CD4-positive, alpha-beta T cell (primary cell): ENCODE results near the gene PTCD1. TPM values are rescaled to one million over a fixed set of nuclear protein-coding genes. Genes with fewer than 3 reads are reported as not detected.

Experiments
- ATAC-seq: fragments of 200-7000 bp; cut with Tn5 transposase; one replicate; pipeline ENCODE4 v1.10.0; 2022; ENCODE audit warnings: mild to moderate bottlenecking; ENCODE audit not compliant: poor library complexity
- CTCF ChIA-PET: fragments of 350-600 bp; sonication (Branson Sonifier 250); formaldehyde crosslinking; loops from one replicate; lab custom pipeline; 2021; ENCODE audit warnings: antibody characterized with exemption, inconsistent platforms; lab: Charles Lee
- POLR2A ChIA-PET: fragments of 350-600 bp; sonication (Branson Sonifier 250); formaldehyde crosslinking; loops from one replicate; lab custom pipeline; 2021; ENCODE audit warnings: antibody characterized with exemption, inconsistent platforms; lab: Charles Lee
- DNase-seq, 14 experiments: peaks; one replicate each; pipeline ENCODE4 v3.0.0-alpha.2; 2013 to 2020; ENCODE audit warnings: mixed read lengths in 2 of 14
- H3K27ac ChIP-seq, 2 donors: one replicate each; pipeline versions ENCODE4 v1.5.1 to v1.7.0; 2013; ENCODE audit warnings: low read length in 2 of 2, low read depth in 1 of 2, mild to moderate bottlenecking in 1 of 2
- H3K27me3 ChIP-seq, 2 experiments: 1 replicate in 1 of 2; 2 replicates in 1 of 2; pipeline versions ENCODE4 v1.6.1 to v1.7.0; 2013; ENCODE audit warnings: low read length in 2 of 2, control low read depth in 1 of 2, mild to moderate bottlenecking in 1 of 2, moderate library complexity in 1 of 2; ENCODE audit not compliant: insufficient read depth in 2 of 2, control insufficient read depth in 1 of 2
- H3K36me3 ChIP-seq: one replicate; pipeline ENCODE4 v1.6.1; 2013; ENCODE audit warnings: low read length, control low read depth; ENCODE audit not compliant: insufficient read depth
- H3K4me1 ChIP-seq: one replicate; pipeline ENCODE4 v1.6.1; 2013; ENCODE audit warnings: low read length, control low read depth; ENCODE audit not compliant: insufficient read depth
- H3K4me3 ChIP-seq: one replicate; pipeline ENCODE4 v1.5.1; 2013; ENCODE audit warnings: mild to moderate bottlenecking, low read length, moderate library complexity
- H3K9me3 ChIP-seq, 2 experiments: 1 replicate in 1 of 2; 2 replicates in 1 of 2; pipeline versions ENCODE4 v1.6.1 to v1.7.0; 2013; ENCODE audit warnings: low read length in 2 of 2, mild to moderate bottlenecking in 2 of 2, control low read depth in 1 of 2, moderate library complexity in 1 of 2; ENCODE audit not compliant: control insufficient read depth in 1 of 2, insufficient read depth in 1 of 2
- H3K27ac Mint-ChIP-seq: one replicate; pipeline ENCODE4 v1.8.0; 2020; ENCODE audit warnings: mixed read lengths
- H3K27me3 Mint-ChIP-seq: one replicate; pipeline ENCODE4 v1.8.0; 2021; ENCODE audit warnings: mixed read lengths
- H3K36me3 Mint-ChIP-seq: one replicate; pipeline ENCODE4 v1.8.0; 2021; ENCODE audit warnings: low read depth, mixed read lengths
- H3K4me1 Mint-ChIP-seq: one replicate; pipeline ENCODE4 v1.8.0; 2021; ENCODE audit warnings: low read depth, mixed read lengths
- H3K4me3 Mint-ChIP-seq: one replicate; pipeline ENCODE4 v1.8.0; 2020; ENCODE audit warnings: mild to moderate bottlenecking, mixed read lengths
- H3K9me3 Mint-ChIP-seq: one replicate; pipeline ENCODE4 v1.8.0; 2020; ENCODE audit warnings: mixed read lengths
- intact Hi-C, 2 experiments: fragments of 100-400 bp; cut with DNase I in 1 of 2; cut with micrococcal nuclease in 1 of 2; formaldehyde crosslinking; loops; one replicate each; pipeline versions ENCODE4 v1.15.1 to v1.9.0; 2023 to 2025; cut with DNase I, micrococcal nuclease
- total RNA-seq, 174 experiments: library from RNA in 2 of 174; stranded (reverse) in 2 of 174; gene quantifications; one replicate each; pipeline ENCODE4 v1.2.3 and lab custom pipeline; 2021 to 2026
- TF ChIP-seq, protein P1 (sequence below): fragments of 200-600 bp; IDR thresholded peaks from one replicate; pipeline ENCODE4 v1.8.0; 2022; ENCODE audit warnings: antibody characterized with exemption, mild to moderate bottlenecking

Gene PTCD1
- total RNA-seq, 2 experiments from 2014 or later, result 4.8 to 5.3 TPM

- intact Hi-C loops, result no loop called here
Observed at GRCh38 chr7:99372275-99373090, 66.1 kb downstream of the PTCD1 start.

GRCh38 chr7:99371376-99371920 lies 67.2 kb downstream of the PTCD1 start:
- no peak overlapping the region for H3K4me3 ChIP-seq
- Mint-ChIP-seq H3K27me3 (no peaks in the 10 kb centered on the region), H3K4me3 (peak overlapping the region; percentile 15)

More at GRCh38 chr7:99372275-99373090, 66.1 kb downstream of the PTCD1 start:
- Histone ChIP-seq H3K4me1 (peaks cover 28% of the 10 kb centered on the region), H3K4me3 (no peak overlapping the region), H3K9me3 (no peaks in the 10 kb centered on the region), H3K36me3 (peaks cover 24% of the 10 kb centered on the region), H3K27ac (no peak overlapping the region), H3K27me3 (no peaks in the 10 kb centered on the region)
- Mint-ChIP-seq H3K4me1 (peaks cover 16% of the 10 kb centered on the region), H3K4me3 (peak overlapping the region; percentile 89), H3K27me3 (no peaks in the 10 kb centered on the region), H3K9me3 (no peaks in the 10 kb centered on the region), H3K36me3 (peaks cover 13% of the 10 kb centered on the region), H3K27ac (peak overlapping the region; percentile 81)
- ATAC-seq (no peak), DNase-seq (no peak)
- TF ChIP-seq, protein P1, sequence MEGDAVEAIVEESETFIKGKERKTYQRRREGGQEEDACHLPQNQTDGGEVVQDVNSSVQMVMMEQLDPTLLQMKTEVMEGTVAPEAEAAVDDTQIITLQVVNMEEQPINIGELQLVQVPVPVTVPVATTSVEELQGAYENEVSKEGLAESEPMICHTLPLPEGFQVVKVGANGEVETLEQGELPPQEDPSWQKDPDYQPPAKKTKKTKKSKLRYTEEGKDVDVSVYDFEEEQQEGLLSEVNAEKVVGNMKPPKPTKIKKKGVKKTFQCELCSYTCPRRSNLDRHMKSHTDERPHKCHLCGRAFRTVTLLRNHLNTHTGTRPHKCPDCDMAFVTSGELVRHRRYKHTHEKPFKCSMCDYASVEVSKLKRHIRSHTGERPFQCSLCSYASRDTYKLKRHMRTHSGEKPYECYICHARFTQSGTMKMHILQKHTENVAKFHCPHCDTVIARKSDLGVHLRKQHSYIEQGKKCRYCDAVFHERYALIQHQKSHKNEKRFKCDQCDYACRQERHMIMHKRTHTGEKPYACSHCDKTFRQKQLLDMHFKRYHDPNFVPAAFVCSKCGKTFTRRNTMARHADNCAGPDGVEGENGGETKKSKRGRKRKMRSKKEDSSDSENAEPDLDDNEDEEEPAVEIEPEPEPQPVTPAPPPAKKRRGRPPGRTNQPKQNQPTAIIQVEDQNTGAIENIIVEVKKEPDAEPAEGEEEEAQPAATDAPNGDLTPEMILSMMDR, result no peak
- CTCF ChIA-PET, result no interaction called here
- POLR2A ChIA-PET, result interaction anchor here (0.5 to 0.9 kb wide), 3 partner anchors 21 to 36 kb away, joined by 3 to 4 read pairs (median 3); partner anchors contain the start of gene BUD31

DNA sequence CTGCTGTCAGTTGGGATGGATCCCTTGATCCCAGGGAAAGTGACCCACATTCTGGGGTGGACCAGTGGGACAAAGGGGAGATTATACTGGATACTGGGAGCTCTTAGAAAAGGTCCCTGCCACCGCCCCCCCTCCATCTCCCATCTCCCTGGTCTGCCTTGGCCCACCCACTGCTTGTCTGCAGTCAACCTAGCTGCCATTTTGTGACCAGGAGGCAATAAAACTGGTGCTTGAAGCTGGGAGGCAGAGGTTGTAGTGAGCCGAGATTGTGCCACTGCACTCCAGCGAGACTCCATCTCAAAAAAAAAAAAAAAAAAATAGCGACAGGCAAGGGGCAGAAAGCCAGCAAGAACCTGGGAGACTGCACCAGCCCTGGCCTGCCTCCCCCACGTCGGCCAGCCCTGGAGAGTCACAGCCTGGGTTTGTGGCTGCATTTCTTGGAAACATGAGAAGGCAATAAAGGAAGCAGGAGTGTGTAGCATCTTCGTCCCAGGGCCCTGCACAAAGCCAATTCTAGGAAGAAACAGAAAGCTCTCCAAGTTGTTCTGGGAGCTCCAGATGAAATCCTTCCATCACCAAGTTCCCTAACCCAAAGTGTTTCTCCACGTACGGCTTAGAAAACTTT lies 68.7 kb downstream of the PTCD1 start:
- Mint-ChIP-seq H3K27me3 (no peaks in the 10 kb centered on the region), H3K4me3 (no peak overlapping the region), H3K36me3 (peaks cover 23% of the 10 kb centered on the region), H3K4me1 (peaks cover 4% of the 10 kb centered on the region), H3K9me3 (no peaks in the 10 kb centered on the region), H3K27ac (no peak overlapping the region)
- Histone ChIP-seq H3K36me3 (peaks cover 36% of the 10 kb centered on the region), H3K9me3 (no peaks in the 10 kb centered on the region), H3K27me3 (no peaks in the 10 kb centered on the region), H3K4me1 (peaks cover 13% of the 10 kb centered on the region), H3K27ac (no peak overlapping the region), H3K4me3 (no peak overlapping the region)
- ChIA-PET CTCF (interaction anchor here (1.9 kb wide), 1 partner anchor 17 kb away, joined by 5 read pairs; no protein-coding TSS in a partner anchor), POLR2A (interaction anchor here (0.7 kb wide), 1 partner anchor 468 kb away, joined by 3 read pairs; no protein-coding TSS in a partner anchor)
- TF ChIP-seq, protein P1, result no peak
- intact Hi-C loops, result loop anchor here in 1 of 2 experiments (5.0 to 10.0 kb wide), 2 partner anchors 212 to 465 kb away; no protein-coding TSS in a partner anchor
- no peak for ATAC-seq
- DNase-seq, result no peak

More at GRCh38 chr7:99371376-99371920, 67.2 kb downstream of the PTCD1 start:
- Histone ChIP-seq H3K36me3 (peaks cover 22% of the 10 kb centered on the region), H3K27ac (no peak overlapping the region), H3K9me3 (no peaks in the 10 kb centered on the region), H3K4me1 (peaks cover 18% of the 10 kb centered on the region), H3K27me3 (no peaks in the 10 kb centered on the region)
- intact Hi-C loops, result no loop called here
- Mint-ChIP-seq H3K9me3 (no peaks in the 10 kb centered on the region), H3K4me1 (peaks cover 11% of the 10 kb centered on the region), H3K36me3 (peaks cover 18% of the 10 kb centered on the region), H3K27ac (no peak overlapping the region)
- POLR2A ChIA-PET, result interaction anchor here (0.5 kb wide), 1 partner anchor 30 kb away, joined by 3 read pairs; no protein-coding TSS in a partner anchor
- ATAC-seq (no peak), DNase-seq (no peak)
- TF ChIP-seq, protein P1, result no peak
- CTCF ChIA-PET, result interaction anchor here (0.7 kb wide), 1 partner anchor 675 kb away, joined by 3 read pairs; no protein-coding TSS in a partner anchor
